Measurements from ENCODE around the gene GNG12. TPM values are rescaled to one million over a fixed set of nuclear protein-coding genes. Genes with fewer than 3 reads are reported as not detected.
A peak's percentile ranks its signal among the peaks of the same experiment; 100 is the strongest.

The GNG12 gene
- total RNA-seq (2014; rRNA removed), result 127 and 134 TPM in 2 replicates
- polyA plus RNA-seq (2012), result 45.6 TPM

- DNase-seq (ENCODE audit: low read depth), result peak; percentile 78
Measured at GRCh38 chr1:67832737-67833601, at the start of gene GNG12. TSS of gene GNG12 (minus strand) at chr1:67833467. CDS start at chr1:67707686, 125,781 bp downstream.

- no peak for DNase-seq (ENCODE audit: low read depth)
Measured at GRCh38 chr1:67882196-67882958, 49.1 kb upstream of the GNG12 start.

DNA sequence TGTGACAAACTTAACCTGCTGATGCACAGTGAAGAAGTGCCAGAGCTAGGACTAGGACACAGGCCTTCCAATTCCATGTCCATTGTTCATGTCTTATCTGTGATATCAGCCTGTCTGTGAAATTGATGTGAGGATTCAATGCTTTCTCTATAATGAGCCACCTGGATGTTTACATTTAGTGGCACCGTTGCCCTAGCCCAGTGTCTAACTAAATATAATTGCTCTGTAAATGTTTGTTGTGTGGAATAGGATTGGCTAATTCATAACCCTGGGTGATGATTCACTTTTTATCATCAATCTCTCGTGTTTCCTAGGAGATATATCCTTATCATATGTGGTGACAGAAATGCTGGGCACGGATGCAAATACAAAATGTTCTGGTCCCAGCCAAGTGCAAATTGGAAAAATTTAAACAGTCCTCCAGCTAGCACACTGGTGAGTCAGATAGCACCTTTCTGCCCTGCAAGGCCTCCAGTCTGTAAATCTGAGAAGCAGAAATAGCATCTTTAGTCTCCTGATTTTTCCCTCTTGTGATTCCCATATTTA, 46.9 kb upstream of the GNG12 start:
- peak; percentile 83 for DNase-seq (ENCODE audit: low read depth)

- no peak for DNase-seq (ENCODE audit: low read depth)
Measured at GRCh38 chr1:67879485-67879884, 46.2 kb upstream of the GNG12 start.

GRCh38 chr1:67874501-67875111, 41.3 kb upstream of the GNG12 start:
- no peak for DNase-seq (ENCODE audit: low read depth)

- no peak for DNase-seq (ENCODE audit: low read depth)
Measured at GRCh38 chr1:67869233-67869632, 36.0 kb upstream of the GNG12 start.

GRCh38 chr1:67863637-67864036, 30.4 kb upstream of the GNG12 start:
- no peak for DNase-seq (ENCODE audit: low read depth)

DNA sequence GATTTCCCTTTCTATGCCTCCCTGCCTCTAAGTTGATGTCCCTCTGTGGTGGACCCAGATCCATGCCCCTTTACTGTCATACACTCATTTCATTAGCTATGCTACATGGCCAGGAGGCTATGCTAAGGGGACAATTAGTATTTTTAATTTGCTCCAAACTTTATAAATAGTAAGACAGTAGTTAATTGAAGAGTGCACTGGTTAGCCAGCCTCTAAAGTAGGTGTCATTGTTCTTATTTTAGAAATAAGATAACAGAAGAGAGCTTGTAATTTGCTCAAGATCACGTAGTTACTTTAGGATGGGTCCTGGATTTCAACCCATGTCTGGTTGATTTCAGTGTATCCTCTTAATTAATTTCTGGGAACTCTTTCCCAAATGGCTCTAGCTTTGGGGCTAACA, 29.4 kb upstream of the GNG12 start:
- no peak for DNase-seq (ENCODE audit: low read depth)

GRCh38 chr1:67861856-67862516, 28.7 kb upstream of the GNG12 start:
- no peak for DNase-seq (ENCODE audit: low read depth)

DNA sequence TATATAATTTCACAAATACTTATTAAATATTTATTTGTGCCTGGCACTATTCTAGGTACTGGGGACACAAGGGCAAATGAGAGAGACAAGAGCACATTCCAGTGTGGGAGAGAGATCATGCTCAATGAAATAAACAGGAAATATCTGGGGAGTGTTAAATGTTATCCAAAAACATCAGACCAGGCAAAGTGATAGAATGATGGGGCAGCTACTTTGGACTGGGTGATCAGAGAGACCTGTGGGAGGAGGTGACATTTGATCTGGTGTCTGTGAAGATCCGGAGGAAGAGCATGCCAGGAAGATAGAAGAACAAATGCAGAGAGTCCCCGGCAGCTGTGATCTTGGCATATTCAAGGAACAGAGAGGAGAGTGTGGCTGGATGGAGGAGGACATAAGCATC, 27.5 kb upstream of the GNG12 start:
- DNase-seq (ENCODE audit: low read depth), result no peak

DNA sequence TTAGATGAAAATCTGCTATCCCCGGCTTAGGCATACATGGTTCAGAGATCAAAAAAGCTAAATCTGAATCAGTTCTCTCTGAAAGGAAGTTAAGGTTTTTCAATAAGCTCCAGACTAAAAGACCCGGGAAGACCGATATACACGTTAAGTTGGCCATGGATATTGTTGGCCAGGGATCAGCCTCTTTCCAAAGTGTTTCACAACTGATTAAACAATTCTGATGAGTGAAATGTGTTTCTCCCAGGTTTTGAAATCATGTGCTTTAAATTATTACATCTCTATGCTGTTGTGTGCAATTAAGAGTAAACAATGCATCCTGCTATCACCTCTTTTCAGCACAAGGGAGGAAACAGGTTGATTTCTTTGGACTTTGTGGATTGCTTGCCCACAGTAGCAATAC, 23.7 kb upstream of the GNG12 start:
- DNase-seq (ENCODE audit: low read depth), result no peak

GRCh38 chr1:67855961-67856360, 22.7 kb upstream of the GNG12 start:
- DNase-seq (ENCODE audit: low read depth), result no peak

GRCh38 chr1:67855444-67855843, 22.2 kb upstream of the GNG12 start:
- DNase-seq (ENCODE audit: low read depth), result no peak

DNA sequence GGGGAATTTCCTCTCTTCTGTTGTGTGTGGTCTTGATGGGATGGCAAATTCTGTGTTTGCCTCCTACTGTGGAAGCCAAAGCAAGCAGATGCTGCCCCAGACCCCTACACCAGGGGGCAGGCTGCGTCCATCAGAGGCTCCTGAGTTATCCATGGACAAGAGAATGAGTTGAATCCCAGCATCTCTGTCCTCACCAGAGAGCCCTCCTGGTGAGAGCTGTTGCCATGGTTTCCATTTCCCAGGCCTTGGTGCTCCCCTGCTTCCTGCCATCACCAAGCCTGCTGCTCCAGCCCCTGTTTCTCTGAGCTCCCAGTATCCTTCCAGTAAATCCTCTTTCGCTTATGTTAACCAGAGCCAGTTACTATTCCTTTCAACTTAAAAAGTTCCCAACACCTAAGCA, 20.4 kb upstream of the GNG12 start:
- peak; percentile 84 for DNase-seq (ENCODE audit: low read depth)

DNA sequence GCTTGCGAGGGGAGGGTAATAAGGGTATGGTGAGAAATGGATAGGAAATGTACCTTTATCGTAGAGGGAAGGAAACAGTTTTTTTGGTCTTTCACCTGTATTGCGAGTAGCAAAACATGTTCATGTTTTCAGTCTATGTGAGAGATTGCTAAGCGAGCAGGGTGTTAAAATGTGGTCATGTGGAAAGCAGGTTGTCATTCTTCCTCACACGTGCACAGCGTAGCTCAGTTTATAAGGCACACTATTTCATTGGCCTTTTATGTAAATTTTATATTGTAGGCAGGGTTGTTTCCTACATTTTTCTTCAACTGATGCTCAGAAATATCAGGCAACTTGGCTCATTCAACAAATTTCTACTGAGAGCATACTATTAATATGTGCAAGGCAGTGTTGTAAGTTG, 18.5 kb upstream of the GNG12 start:
- DNase-seq (ENCODE audit: low read depth), result no peak

- DNase-seq (ENCODE audit: low read depth), result peak; percentile 91
Measured at GRCh38 chr1:67850611-67851075, 17.4 kb upstream of the GNG12 start.

DNA sequence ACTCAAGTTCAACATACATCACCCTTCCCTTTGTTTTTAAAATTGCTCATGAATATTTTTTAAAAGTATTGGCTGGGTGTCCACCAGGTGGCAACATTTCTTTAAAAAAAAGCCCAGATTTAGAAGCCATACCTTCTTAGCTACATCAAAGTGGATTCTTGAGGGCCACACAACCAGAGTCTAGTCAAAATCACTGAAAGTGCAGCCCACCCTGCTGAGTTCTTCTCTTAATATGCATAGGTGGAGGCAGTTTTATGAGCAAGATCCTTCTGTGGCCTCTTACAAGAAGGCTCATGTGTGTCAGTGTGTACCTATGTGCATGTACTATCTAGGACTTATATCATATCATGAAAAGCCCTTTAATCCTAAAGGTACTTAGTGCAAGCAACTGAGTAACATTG, 16.9 kb upstream of the GNG12 start:
- DNase-seq (ENCODE audit: low read depth), result peak; percentile 53

- DNase-seq (ENCODE audit: low read depth), result no peak
Measured at GRCh38 chr1:67847466-67847865, 14.2 kb upstream of the GNG12 start.

- DNase-seq (ENCODE audit: low read depth), result no peak
Measured at GRCh38 chr1:67846538-67846937, 13.3 kb upstream of the GNG12 start.

GRCh38 chr1:67844988-67845387, 11.7 kb upstream of the GNG12 start:
- no peak for DNase-seq (ENCODE audit: low read depth)

- no peak for DNase-seq (ENCODE audit: low read depth)
Measured at GRCh38 chr1:67843746-67844145, 10.5 kb upstream of the GNG12 start.

Data from LHCN-M2 (cell line).